MV-4-11 (cell line): ENCODE data around the gene ZBTB7C.
A peak's percentile ranks its signal among the peaks of the same experiment; 100 is the strongest.

Experiments used
- DNase-seq: peaks from one replicate; lab custom pipeline; 2025; lab: John Stamatoyannopoulos, UW

ZBTB7C gene

DNA sequence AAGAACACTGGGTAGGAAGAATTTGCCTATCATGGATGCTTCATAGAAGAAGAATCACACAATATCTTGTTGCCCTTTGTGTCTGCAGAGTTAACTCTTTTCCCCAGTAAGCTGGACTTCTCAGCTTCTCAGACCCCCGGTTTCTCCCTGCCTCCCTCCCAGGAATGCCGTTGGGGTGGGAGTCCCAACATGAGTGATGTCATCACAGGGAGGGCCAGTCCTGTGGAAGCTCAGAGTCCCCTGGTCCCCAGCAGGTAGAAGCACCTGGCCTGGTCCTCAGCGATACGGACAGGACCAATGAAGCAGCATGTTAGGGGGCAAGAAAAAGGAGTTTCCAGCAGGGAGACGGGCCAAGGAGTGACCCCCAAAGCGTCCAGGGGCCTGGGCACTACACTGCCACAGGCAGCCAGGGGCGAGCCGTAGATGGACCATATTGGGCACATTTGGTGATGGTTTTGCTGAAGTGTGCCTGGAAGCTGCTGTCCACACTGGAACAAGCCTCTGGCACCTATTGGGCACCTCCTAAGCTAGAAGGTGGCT, 242.8 kb downstream of the ZBTB7C start:
- DNase-seq: no peak

DNA sequence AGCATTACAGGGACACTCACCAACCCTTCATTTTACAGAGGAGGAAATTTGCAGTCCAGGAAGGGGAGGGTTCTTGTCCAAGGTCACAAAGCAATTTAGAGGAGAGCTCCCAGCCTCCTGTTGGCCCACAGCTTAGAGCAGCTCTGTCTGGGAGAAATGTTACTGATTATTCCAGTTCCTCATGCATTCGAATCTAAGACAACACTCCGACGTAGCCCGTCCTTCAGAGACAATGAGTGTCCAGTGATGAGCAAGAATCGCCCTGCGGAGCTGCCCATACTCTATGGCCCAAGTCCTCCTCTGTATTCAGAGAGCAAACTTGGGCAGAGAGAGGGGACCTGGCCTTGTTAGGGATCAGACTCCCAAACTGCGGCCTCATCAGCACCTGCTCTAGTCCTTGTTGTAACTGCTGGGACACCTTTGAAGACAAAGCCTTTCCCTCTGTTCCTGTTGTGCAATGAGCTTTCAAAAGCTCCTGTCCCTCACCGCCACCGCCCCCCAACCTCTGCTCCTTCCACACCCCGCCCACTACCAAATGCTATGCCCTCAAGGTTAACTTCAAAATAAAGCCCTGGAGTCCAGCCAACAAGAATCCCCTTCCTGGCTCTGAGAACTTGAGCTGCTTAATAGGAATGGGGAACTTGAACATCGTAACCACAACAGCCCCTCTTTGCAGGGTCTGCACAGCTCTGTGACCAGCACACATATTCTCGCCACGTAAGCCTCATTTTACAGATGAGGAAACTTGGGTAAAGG, 243.9 kb downstream of the ZBTB7C start:
- peak; percentile 86 for DNase-seq

- DNase-seq: no peak
Measured at GRCh38 chr18:48164701-48165100, 244.5 kb downstream of the ZBTB7C start.

GRCh38 chr18:48164116-48164515, 245.1 kb downstream of the ZBTB7C start:
- no peak for DNase-seq

DNA sequence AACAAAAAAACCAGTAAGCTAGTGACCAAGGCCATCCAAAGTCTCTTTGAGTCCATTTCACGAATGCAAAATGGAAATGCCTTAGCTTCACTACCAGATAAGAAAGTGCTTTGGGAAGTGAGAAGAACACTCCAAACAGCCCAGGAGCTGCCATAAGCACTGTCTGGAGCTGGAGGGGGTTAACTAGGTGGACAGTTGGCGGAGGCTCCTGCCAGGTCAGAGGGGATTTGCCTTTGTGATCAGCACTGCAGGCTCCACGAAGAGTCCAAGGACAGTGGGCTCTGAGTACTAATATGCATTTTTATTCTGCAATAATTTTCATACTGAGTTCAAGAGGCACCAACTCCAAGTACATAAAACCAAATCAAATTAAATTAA, 245.5 kb downstream of the ZBTB7C start:
- DNase-seq: no peak

- DNase-seq: no peak
Measured at GRCh38 chr18:48162956-48163737, 246.0 kb downstream of the ZBTB7C start.

DNA sequence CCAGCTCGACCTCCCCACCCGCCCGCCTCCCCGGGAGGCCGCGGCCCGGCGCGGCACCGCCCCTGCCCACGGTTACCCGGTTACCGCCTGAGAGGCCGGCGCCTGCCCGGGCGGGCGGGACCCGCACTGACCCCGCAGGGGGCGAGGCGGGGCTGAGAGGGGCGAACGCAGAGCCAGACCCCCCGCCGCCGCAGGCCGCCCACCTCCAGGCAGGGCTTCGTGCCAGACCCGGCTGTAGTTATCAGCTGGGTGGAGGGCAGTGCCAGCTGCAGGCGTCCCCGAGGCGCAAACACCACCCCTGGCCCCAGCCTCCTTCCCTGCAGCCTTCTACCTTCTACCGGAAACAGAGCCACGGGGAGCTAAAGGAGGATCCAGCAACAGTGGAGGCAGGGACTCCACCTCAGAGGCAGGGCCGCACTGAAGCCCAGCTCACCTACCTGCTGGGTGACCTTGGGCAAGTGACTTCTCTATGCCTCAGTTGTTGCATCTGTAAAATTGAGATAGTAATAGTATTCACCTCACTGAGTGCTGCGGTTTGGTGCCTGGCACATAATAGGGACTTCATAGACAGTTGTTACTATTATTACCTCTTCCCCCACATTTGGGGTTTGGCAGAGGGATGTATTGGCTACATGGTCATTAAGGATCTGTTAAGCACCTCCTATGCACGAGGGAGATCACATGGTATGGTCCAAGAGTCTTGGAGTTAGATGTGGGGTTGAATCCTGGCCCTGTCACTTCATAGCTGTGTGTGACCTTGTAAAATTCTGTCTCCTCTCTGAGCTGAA, 247.1 kb downstream of the ZBTB7C start:
- DNase-seq: no peak

DNA sequence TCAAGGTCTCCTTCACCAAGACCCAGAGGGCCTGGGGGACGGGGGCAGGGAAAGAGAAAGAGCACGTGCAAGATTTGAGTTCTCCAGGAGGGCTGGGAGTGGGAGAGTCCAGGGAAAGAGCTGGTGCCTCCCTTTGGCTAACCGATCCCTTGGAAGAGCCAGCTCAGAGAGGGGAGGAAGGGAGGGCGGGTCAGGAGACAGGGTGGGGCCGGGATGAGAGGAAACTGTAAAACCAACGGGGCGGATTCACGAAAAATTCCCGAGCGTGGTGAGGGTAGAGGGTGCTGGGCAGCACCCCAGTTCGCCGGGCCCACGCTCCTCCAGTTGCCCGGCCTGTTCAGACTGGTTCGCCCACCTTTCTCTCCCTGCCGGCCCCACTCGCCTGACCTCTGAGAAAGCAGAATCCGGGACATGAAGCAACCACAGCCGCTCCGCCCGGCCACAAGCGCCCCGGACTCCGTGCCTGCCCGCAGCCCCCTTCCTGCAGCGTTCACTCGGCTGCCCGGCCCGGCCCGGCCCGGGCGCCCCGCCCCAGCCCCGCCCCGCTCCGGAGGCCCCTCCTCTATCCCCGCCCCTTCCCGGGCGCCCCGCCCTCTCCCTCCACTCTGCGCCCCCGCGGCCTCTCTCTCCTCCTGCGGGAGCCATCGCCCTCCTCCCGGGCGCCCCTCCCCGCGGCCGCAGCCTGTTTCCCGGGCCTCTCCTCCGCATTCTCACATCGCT, 247.8 kb downstream of the ZBTB7C start:
- DNase-seq: peak; percentile 40

DNA sequence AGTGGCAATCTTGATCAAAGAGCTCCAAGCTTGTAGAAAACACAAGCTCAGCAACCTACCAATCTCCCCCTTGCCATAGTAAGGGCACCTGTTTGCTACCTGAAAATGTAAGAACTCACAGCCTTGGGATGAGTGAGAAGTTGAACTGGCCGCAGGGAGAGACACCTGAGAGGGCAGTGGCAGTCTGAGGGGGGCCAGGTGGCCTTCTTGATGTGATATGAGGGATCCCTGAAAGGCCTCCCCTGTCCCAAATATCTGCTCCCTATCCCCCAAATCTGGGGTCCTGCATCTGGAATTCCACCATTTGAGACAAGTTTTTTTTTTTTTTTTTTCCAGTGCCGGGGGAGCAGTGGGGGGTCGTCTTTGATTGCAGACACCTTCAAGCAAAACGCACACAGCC, 248.6 kb downstream of the ZBTB7C start:
- DNase-seq: no peak

DNA sequence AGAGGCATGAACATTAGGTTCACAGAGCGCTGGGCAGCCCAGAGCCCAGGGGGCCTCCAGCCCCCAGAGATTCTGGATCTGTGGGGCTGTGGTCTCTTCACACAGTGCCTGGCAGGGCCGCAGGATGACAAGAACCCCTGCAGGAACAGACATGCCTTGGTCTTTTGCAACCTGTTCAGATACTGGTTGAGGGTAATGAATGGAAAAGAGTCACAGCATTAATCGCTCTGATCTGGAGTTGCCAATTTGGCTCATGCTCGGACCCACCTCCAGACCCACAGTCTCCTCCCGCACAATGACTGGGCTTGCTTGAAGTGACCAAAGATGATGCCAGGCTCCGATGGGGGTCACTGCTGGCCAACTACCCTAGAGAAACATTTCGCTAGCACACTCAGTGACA, 249.4 kb downstream of the ZBTB7C start:
- no peak for DNase-seq

GRCh38 chr18:48158721-48159120, 250.5 kb downstream of the ZBTB7C start:
- no peak for DNase-seq

GRCh38 chr18:48157956-48158355, 251.2 kb downstream of the ZBTB7C start:
- no peak for DNase-seq

- DNase-seq: no peak
Measured at GRCh38 chr18:48155856-48156255, 253.3 kb downstream of the ZBTB7C start.

- DNase-seq: no peak
Measured at GRCh38 chr18:48154828-48155227, 254.4 kb downstream of the ZBTB7C start.

GRCh38 chr18:48153613-48154481, 255.3 kb downstream of the ZBTB7C start:
- DNase-seq: no peak

DNA sequence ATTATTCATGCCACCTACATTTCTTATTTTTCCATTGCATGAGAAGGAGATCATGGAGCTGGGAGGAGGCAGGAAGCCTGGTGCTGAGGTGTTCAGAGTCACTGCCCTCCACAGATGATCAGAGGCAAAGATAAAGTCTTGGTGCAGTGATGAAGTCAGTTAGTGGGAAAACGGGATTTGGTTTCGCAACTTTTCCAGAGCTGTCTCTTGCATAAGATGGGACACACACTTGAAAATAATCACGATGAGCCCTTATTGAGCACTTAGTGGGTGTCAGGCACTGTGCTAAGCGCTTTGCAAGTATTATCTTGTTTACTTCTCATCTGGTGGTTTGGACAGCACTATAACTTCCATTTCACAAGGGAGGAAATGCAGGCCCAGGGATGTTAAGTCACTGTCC, 256.6 kb downstream of the ZBTB7C start:
- no peak for DNase-seq

- no peak for DNase-seq
Measured at GRCh38 chr18:48151421-48152065, 257.6 kb downstream of the ZBTB7C start.

GRCh38 chr18:48149020-48149685, 260.0 kb downstream of the ZBTB7C start:
- DNase-seq: no peak

- no peak for DNase-seq
Measured at GRCh38 chr18:48142994-48143393, 266.2 kb downstream of the ZBTB7C start.

- DNase-seq: no peak
Measured at GRCh38 chr18:48142353-48142752, 266.8 kb downstream of the ZBTB7C start.
